DMS 273 (cell line): ENCODE data around the gene APBB1IP.
"Not testable (repeated sequence)": the region's sequence is repeated elsewhere in the genome, so short reads cannot be mapped to it uniquely, and the experiment has no call there.

Source experiments
- DNase-seq: peaks from one replicate; lab custom pipeline; 2025; ENCODE audit not compliant: unreplicated experiment; lab: John Stamatoyannopoulos, UW

The APBB1IP gene

GRCh38 chr10:26475386-26475785 lies 37.2 kb downstream of the APBB1IP start:
- DNase-seq = no peak

- no peak for DNase-seq
Measured at GRCh38 chr10:26477501-26477900, 39.4 kb downstream of the APBB1IP start.

- peak; percentile 1 for DNase-seq
Measured at GRCh38 chr10:26478061-26478460, 39.9 kb downstream of the APBB1IP start.

- no peak for DNase-seq
Measured at GRCh38 chr10:26479766-26480492, 41.8 kb downstream of the APBB1IP start.

GRCh38 chr10:26481315-26481692 lies 43.2 kb downstream of the APBB1IP start:
- DNase-seq = no peak

GRCh38 chr10:26481914-26482550 lies 43.9 kb downstream of the APBB1IP start:
- DNase-seq = no peak

- DNase-seq = no peak
Measured at GRCh38 chr10:26483554-26483953, 45.4 kb downstream of the APBB1IP start.

GRCh38 chr10:26485150-26485941 lies 47.2 kb downstream of the APBB1IP start:
- no peak for DNase-seq

- no peak for DNase-seq
Measured at GRCh38 chr10:26486304-26486703, 48.2 kb downstream of the APBB1IP start.

GRCh38 chr10:26486990-26487850 lies 49.1 kb downstream of the APBB1IP start:
- no peak for DNase-seq

GRCh38 chr10:26488344-26488743 lies 50.2 kb downstream of the APBB1IP start:
- DNase-seq = no peak

- DNase-seq = no peak
Measured at GRCh38 chr10:26489081-26489480, 50.9 kb downstream of the APBB1IP start.

- not testable (repeated sequence) for DNase-seq
Measured at GRCh38 chr10:26490367-26490766, 52.2 kb downstream of the APBB1IP start.

- no peak for DNase-seq
Measured at GRCh38 chr10:26491276-26491675, 53.1 kb downstream of the APBB1IP start.

- no peak for DNase-seq
Measured at GRCh38 chr10:26491934-26492333, 53.8 kb downstream of the APBB1IP start.

- not testable (repeated sequence) for DNase-seq
Measured at GRCh38 chr10:26492725-26493124, 54.6 kb downstream of the APBB1IP start.

GRCh38 chr10:26494018-26494417 lies 55.9 kb downstream of the APBB1IP start:
- DNase-seq = no peak

GRCh38 chr10:26499426-26499825 lies 61.3 kb downstream of the APBB1IP start:
- DNase-seq = no peak

GRCh38 chr10:26502986-26503385 lies 64.8 kb downstream of the APBB1IP start:
- DNase-seq = no peak

GRCh38 chr10:26503911-26504310 lies 65.8 kb downstream of the APBB1IP start:
- peak; percentile 21 for DNase-seq

- DNase-seq = not testable (repeated sequence)
Measured at GRCh38 chr10:26504429-26504828, 66.3 kb downstream of the APBB1IP start.
